Natural killer cell (primary cell): ENCODE measurements around the gene ADAM22. TPM values are rescaled to one million over a fixed set of nuclear protein-coding genes. Genes with fewer than 3 reads are reported as not detected.

ENCODE experiments used
- ATAC-seq, 3 donors: fragments of 150-1000 bp in 2 of 3; fragments of 200-7000 bp in 1 of 3; cut with Tn5 transposase; 1 replicate in 1 of 3; 2 replicates in 2 of 3; pipeline ENCODE4 v1.10.0; 2021; ENCODE audit warnings: mild to moderate bottlenecking in 2 of 3, moderate library complexity in 2 of 3
- DNase-seq, 2 donors: peaks; one replicate each; pipeline versions ENCODE4 v3.0.0 to v3.0.0-alpha.2; 2013 to 2021; ENCODE audit warnings: mixed read lengths in 1 of 2
- H3K27ac ChIP-seq: one replicate; pipeline ENCODE4 v1.5.1; 2013; ENCODE audit warnings: mild to moderate bottlenecking, low read length
- H3K27me3 ChIP-seq: one replicate; pipeline ENCODE4 v1.6.1; 2013; ENCODE audit warnings: low read length; ENCODE audit not compliant: control insufficient read depth, insufficient read depth
- H3K36me3 ChIP-seq: one replicate; pipeline ENCODE4 v1.6.1; 2013; ENCODE audit warnings: low read length; ENCODE audit not compliant: control insufficient read depth, insufficient read depth
- H3K4me1 ChIP-seq: one replicate; pipeline ENCODE4 v1.6.1; 2013; ENCODE audit warnings: low read length; ENCODE audit not compliant: control insufficient read depth, insufficient read depth
- H3K4me3 ChIP-seq: one replicate; pipeline ENCODE4 v1.5.1; 2013; ENCODE audit warnings: low read length
- H3K9me3 ChIP-seq: one replicate; pipeline ENCODE4 v1.6.1; 2013; ENCODE audit warnings: low read length; ENCODE audit not compliant: control insufficient read depth, insufficient read depth
- H3K27ac Mint-ChIP-seq, 2 donors: one replicate each; pipeline ENCODE4 v1.8.0; 2022; ENCODE audit warnings: mild to moderate bottlenecking in 2 of 2, mixed read lengths in 2 of 2, moderate library complexity in 1 of 2
- H3K27me3 Mint-ChIP-seq, 2 donors: one replicate each; pipeline ENCODE4 v1.8.0; 2022; ENCODE audit warnings: low read depth in 2 of 2, mixed read lengths in 2 of 2
- H3K36me3 Mint-ChIP-seq: one replicate; pipeline ENCODE4 v1.8.0; 2022; ENCODE audit warnings: mixed read lengths
- H3K4me1 Mint-ChIP-seq, 2 donors: one replicate each; pipeline ENCODE4 v1.8.0; 2022; ENCODE audit warnings: mixed read lengths in 2 of 2
- H3K4me3 Mint-ChIP-seq: one replicate; pipeline ENCODE4 v1.8.0; 2022; ENCODE audit warnings: mild to moderate bottlenecking, moderate library complexity, mixed read lengths
- H3K9me3 Mint-ChIP-seq, 2 donors: one replicate each; pipeline ENCODE4 v1.8.0; 2022; ENCODE audit warnings: mixed read lengths in 2 of 2
- CTCF ChIP-seq: fragments of 200-600 bp; IDR thresholded peaks from one replicate; pipeline ENCODE4 v1.8.0; 2022; ENCODE audit warnings: antibody characterized with exemption
- WGBS: methylation state at CpG from one replicate; pipeline ENCODE4 v1.1.7; 2013; ENCODE audit warnings: missing lambda C conversion rate; ENCODE audit not compliant: insufficient coverage; 5-methylcytosine and 5-hydroxymethylcytosine counted together
- intact Hi-C: fragments of 100-400 bp; cut with micrococcal nuclease; formaldehyde crosslinking; loops from one replicate; pipeline ENCODE4 v1.14.2; 2022
- total RNA-seq, 4 donors: library from RNA; stranded (reverse); fragments of 120-200 nt in 1 of 4; gene quantifications; one replicate each; pipeline versions ENCODE4 v1.2.3 to v1.2.4, GENCODE V29; 2013 to 2022

Gene ADAM22
- total RNA-seq, 3 donors from 2014 or later (not counting 1 experiment from before 2014, with no cell fraction given), result 3.0 to 5.4 (median 3.7) TPM

DNA sequence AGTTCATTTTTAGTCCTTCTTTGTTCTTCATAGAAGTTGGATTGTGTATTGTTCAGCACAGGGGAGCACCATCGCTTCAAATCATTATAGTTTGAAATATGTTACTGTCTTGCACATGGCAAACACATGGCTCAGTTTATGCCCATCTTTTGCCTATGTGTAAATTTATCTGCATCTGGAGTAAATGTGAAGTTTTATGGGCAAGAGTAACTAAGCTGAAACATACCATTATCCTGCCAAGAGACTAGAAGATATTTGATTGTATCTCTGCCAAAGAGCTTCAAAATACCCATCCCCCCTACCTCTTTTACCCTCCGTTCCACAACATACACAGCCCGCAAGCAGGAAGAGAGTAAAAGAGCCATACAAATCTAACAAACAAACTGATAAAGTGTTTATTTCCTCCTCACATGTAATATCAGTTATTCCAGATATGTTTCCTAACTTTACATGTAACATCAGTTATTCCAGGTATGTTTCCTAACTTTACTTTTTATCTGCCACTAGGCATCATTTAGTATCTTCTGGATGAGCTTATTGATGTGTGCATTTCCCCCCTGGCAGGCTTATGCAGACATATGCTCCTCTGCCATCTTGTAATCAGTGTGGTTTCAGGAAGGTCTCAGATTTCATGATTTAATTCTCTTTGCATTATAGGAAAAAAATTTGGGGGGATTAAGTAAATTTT, 158.1 kb downstream of the ADAM22 start:
- no peaks in the 10 kb centered on the region for H3K27me3 Mint-ChIP-seq
- H3K36me3 ChIP-seq, result no peaks in the 10 kb centered on the region
- no peak for TF ChIP-seq CTCF
- peaks cover 14 to 16% of the 10 kb centered on the region in 2 donors for H3K4me1 Mint-ChIP-seq
- no peak overlapping the region for H3K4me3 Mint-ChIP-seq
- H3K4me3 ChIP-seq, result no peak overlapping the region
- H3K36me3 Mint-ChIP-seq, result no peaks in the 10 kb centered on the region
- H3K9me3 ChIP-seq, result no peaks in the 10 kb centered on the region
- 81% methylated on average over 3 of the region's 3 CpGs for WGBS
- DNase-seq (no peak), ATAC-seq (no peak)
- H3K9me3 Mint-ChIP-seq, result no peaks in the 10 kb centered on the region
- no peaks in the 10 kb centered on the region for H3K27me3 ChIP-seq
- H3K27ac Mint-ChIP-seq, result no peak overlapping the region
- intact Hi-C loops, result no loop called here
- H3K4me1 ChIP-seq, result no peaks in the 10 kb centered on the region
- no peak overlapping the region for H3K27ac ChIP-seq

- Histone ChIP-seq H3K27me3 (no peaks in the 10 kb centered on the region), H3K27ac (no peak overlapping the region), H3K4me3 (no peak overlapping the region), H3K36me3 (no peaks in the 10 kb centered on the region), H3K4me1 (no peaks in the 10 kb centered on the region), H3K9me3 (no peaks in the 10 kb centered on the region)
- Mint-ChIP-seq H3K9me3 (no peaks in the 10 kb centered on the region), H3K4me3 (no peak overlapping the region), H3K27ac (no peak overlapping the region), H3K27me3 (no peaks in the 10 kb centered on the region), H3K4me1 (peaks cover 14 to 16% of the 10 kb centered on the region in 2 donors), H3K36me3 (no peaks in the 10 kb centered on the region)
- DNase-seq (no peak), ATAC-seq (no peak)
- TF ChIP-seq CTCF, result no peak
- intact Hi-C loops, result no loop called here
These were observed 158.6 kb downstream of the ADAM22 start for GRCh38 chr7:88092676-88092999.

DNA sequence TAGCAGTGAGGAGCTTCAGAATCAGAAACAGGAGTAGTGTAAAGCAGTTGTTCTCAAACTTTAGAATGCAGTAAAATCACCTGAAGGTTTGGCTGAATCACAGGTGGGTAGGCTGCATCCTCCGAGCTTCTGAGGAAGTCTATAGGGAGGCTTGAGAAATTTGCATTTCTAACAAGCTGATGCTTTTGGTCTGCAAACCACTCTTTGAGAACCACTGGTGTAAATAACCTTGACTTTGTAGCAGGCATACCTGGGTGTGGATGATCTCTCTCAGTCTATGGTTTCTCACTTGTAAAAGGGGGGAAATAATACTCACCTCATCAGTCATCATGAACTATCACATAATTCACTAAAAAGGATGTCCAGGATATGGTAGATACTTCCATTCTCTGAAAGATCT, 167.7 kb downstream of the ADAM22 start:
- H3K4me3 ChIP-seq, result no peak overlapping the region
- Mint-ChIP-seq H3K27me3 (no peaks in the 10 kb centered on the region), H3K27ac (no peak overlapping the region), H3K36me3 (no peaks in the 10 kb centered on the region), H3K4me3 (no peak overlapping the region), H3K4me1 (peaks cover 9 to 15% of the 10 kb centered on the region in 2 donors), H3K9me3 (no peaks in the 10 kb centered on the region)
- H3K4me1 ChIP-seq, result peaks cover 8% of the 10 kb centered on the region
- TF ChIP-seq CTCF, result no peak
- WGBS, result 52% methylated on average over 1 of the region's 1 CpG
- H3K27ac ChIP-seq, result no peak overlapping the region
- intact Hi-C loops, result no loop called here
- ATAC-seq, result no peak
- no peaks in the 10 kb centered on the region for H3K9me3 ChIP-seq
- no peaks in the 10 kb centered on the region for H3K36me3 ChIP-seq
- DNase-seq, result peak in 1 of 2 donors; percentile 7
- H3K27me3 ChIP-seq, result no peaks in the 10 kb centered on the region

DNA sequence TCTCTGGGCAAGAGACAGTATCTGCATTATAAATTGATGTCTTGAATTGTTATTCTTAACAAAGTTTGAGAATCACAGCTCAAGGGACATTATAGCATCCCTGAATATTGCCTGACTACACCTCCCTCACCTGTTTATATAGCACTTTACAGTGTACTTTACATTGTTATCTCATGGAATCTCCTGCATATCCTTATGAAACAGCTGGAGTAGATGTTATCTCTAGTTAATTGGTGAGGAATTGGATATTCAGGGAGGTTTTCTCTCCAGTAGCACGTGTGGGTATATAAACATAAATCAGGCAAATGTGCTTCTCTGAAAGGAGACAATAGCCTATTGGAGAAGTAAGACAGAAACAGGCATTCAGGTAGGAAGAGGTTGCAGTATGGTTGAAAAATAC, 168.6 kb downstream of the ADAM22 start:
- Mint-ChIP-seq H3K27me3 (no peaks in the 10 kb centered on the region), H3K4me1 (peaks cover 9 to 15% of the 10 kb centered on the region in 2 donors), H3K9me3 (no peaks in the 10 kb centered on the region), H3K4me3 (no peak overlapping the region), H3K27ac (no peak overlapping the region), H3K36me3 (no peaks in the 10 kb centered on the region)
- no peak for DNase-seq
- intact Hi-C loops, result no loop called here
- peaks cover 8% of the 10 kb centered on the region for H3K4me1 ChIP-seq
- no peaks in the 10 kb centered on the region for H3K36me3 ChIP-seq
- H3K27me3 ChIP-seq, result no peaks in the 10 kb centered on the region
- H3K9me3 ChIP-seq, result no peaks in the 10 kb centered on the region
- H3K27ac ChIP-seq, result no peak overlapping the region
- ATAC-seq, result no peak
- TF ChIP-seq CTCF, result no peak
- 40% methylated on average over 1 of the region's 1 CpG for WGBS
- H3K4me3 ChIP-seq, result no peak overlapping the region
